Kidney epithelial cell (primary cell): Measurements from ENCODE around the gene SLC9A5. TPM values are rescaled to one million over a fixed set of nuclear protein-coding genes. Genes with fewer than 3 reads are reported as not detected.

Experiments
- DNase-seq: peaks from one replicate; pipeline ENCODE4 v3.0.0-alpha.2; 2010; ENCODE audit warnings: low read depth
- H3K27me3 ChIP-seq: 2 replicates; pipeline ENCODE4 v1.6.0; 2011; ENCODE audit warnings: low read length; ENCODE audit not compliant: control insufficient read depth, insufficient read depth
- H3K36me3 ChIP-seq: 2 replicates; pipeline ENCODE4 v1.5.1; 2011; ENCODE audit warnings: low read length; ENCODE audit not compliant: control insufficient read depth, insufficient read depth
- H3K4me3 ChIP-seq: 2 replicates; pipeline ENCODE4 v1.5.1; 2011; ENCODE audit warnings: low read depth, mild to moderate bottlenecking, control low read depth, low read length
- total RNA-seq: library from RNA; depleted of rRNA; stranded (reverse); fragments of >200 nt; gene quantifications from 2 replicates; pipeline ENCODE4 v1.2.3, GENCODE V29; 2015
- TF ChIP-seq, protein P1 (sequence below): IDR thresholded peaks from 2 replicates; pipeline ENCODE4 v1.5.1; 2011; ENCODE audit warnings: mild to moderate bottlenecking, moderate library complexity, low read length, control low read depth, inconsistent platforms; ENCODE audit not compliant: insufficient read depth, poor library complexity, severe bottlenecking

Gene SLC9A5
- total RNA-seq, 1 donor from 2014 or later: not detected

DNA sequence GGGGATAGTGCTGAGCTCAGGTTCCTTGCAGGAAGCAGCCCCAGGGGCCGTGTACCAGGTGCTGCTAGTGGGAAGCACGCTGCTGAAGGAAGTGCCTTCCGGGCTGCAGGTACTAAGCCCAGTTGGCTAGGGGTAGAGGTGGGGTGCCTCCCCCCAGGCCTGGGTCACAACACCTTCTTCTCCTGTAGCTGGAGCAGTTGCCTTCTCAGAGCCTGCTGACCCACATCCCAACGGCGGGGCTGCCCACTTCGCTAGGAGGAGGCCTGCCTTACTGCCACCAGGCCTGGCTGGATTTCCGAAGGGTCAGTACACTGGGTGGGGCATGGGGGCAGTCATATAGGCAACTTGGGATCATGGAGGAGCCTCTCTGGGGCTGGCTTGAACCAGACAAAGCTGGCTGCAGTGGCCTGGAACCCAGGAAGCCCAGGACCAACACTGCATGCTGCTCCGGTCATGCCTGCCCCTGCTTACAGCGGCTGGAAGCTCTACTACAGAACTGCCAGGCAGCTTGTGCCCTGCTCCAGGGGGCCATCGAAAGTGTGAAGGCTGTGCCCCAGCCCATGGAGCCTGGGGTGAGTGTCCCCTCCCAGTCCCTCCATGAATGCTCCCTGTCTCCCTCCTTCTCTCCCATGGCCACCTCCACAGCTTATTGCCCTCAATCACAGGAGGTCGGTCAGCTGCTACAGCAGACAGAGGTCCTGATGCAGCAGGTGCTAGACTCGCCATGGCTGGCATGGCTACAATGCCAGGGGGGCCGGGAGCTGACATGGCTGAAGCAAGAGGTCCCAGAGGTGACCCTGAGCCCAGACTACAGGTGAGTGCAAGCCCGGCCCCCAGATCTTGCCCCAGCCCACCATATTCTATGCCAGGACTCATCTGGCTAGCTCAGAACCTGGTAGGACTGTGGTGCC is 33.0 kb downstream of the SLC9A5 start:
- no peak for DNase-seq
- Histone ChIP-seq H3K27me3 (no peaks in the 10 kb centered on the region), H3K36me3 (no peaks in the 10 kb centered on the region), H3K4me3 (no peak overlapping the region)
- TF ChIP-seq, protein P1, sequence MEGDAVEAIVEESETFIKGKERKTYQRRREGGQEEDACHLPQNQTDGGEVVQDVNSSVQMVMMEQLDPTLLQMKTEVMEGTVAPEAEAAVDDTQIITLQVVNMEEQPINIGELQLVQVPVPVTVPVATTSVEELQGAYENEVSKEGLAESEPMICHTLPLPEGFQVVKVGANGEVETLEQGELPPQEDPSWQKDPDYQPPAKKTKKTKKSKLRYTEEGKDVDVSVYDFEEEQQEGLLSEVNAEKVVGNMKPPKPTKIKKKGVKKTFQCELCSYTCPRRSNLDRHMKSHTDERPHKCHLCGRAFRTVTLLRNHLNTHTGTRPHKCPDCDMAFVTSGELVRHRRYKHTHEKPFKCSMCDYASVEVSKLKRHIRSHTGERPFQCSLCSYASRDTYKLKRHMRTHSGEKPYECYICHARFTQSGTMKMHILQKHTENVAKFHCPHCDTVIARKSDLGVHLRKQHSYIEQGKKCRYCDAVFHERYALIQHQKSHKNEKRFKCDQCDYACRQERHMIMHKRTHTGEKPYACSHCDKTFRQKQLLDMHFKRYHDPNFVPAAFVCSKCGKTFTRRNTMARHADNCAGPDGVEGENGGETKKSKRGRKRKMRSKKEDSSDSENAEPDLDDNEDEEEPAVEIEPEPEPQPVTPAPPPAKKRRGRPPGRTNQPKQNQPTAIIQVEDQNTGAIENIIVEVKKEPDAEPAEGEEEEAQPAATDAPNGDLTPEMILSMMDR: no peak

DNA sequence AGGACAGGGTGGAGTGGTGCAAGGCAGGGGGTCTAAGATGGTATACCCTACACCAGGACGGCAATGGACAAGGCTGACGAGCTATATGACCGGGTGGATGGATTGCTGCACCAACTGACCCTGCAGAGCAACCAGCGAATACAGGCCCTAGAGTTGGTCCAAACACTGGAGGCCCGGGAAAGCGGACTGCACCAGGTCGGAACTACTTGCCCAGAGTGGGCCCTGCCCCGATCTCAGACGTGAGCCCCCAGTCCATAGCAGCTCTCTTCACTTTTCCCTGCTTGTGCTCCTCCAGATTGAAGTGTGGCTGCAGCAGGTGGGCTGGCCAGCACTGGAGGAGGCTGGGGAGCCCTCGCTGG is 33.6 kb downstream of the SLC9A5 start:
- no peak for DNase-seq
- H3K4me3 ChIP-seq: no peak overlapping the region
- H3K36me3 ChIP-seq: no peaks in the 10 kb centered on the region
- TF ChIP-seq, protein P1: no peak
- H3K27me3 ChIP-seq: no peaks in the 10 kb centered on the region

DNA sequence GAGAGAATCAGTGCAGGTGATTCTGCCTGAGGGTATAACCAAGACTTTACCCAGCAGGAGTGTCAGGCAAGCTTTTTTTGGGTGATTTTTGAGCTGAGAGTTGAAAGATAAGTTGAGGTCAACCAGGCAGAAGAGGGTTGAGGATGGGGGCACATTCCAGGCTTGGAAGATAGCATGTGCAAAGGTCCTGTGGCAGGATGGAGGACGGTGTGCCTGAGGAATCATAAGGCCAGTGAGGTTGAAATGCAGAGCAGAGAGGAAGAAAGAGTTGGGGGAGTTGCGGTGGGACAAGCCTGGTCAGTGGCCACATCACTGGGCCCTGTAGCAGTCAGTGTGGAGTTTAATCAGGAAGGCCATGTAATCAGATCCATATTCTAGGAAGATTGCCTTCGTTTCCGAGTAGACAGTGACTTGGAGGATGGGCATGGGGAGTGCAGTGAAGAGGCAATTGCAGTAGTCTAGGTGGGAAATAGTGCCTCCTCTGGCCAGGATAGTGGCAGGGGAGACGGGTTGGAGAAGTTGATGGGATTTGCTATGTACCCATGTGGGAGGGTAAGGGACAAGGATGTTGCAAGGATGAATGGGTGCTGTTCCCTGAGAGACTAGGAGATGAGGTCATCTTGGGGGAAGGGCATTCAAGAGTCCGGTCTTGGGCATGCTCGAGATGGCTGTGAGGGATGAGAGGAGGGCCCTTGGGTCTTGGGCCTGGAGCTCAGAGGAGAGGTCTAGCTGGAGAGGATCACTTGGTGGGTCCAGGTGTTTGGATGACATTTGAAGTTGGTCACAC is 34.5 kb downstream of the SLC9A5 start:
- Histone ChIP-seq H3K4me3 (no peak overlapping the region), H3K27me3 (no peaks in the 10 kb centered on the region), H3K36me3 (no peaks in the 10 kb centered on the region)
- DNase-seq: no peak
- TF ChIP-seq, protein P1: no peak

DNA sequence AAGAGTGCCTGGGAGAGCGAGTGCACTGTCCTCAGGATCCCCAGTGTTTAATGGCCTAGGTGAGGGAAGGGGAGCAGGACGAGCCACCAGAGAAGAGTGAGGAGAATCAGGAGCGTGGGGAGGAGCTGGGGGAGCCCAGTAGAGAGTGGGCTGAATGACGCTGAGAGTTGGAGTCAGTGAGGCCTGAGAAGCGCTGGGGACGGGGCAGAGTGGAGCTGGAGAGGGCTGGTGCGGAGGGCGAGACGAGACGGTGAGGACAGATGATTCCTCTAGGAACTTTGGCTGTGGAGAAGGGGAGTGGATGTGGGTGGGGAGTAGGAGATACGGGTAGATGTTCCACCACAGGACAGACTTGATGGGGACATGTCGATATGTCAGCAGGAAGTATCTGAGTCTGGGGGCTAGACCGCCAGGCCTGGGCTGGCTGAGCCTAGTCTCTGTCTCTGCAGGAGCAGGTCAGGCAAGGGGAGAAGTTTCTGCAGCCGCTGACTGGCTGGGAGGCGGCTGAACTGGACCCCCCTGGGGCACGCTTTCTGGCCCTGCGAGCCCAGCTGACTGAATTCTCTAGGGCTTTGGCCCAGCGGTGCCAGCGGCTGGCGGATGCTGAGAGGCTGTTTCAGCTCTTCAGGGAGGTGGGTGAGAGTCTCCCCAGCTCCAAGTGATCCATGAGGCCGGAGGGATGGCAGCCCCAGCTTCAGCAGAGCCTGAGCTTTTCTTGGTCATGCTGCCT is 35.2 kb downstream of the SLC9A5 start:
- no peak overlapping the region for H3K4me3 ChIP-seq
- no peaks in the 10 kb centered on the region for H3K27me3 ChIP-seq
- no peaks in the 10 kb centered on the region for H3K36me3 ChIP-seq
- TF ChIP-seq, protein P1: no peak
- DNase-seq: no peak

DNA sequence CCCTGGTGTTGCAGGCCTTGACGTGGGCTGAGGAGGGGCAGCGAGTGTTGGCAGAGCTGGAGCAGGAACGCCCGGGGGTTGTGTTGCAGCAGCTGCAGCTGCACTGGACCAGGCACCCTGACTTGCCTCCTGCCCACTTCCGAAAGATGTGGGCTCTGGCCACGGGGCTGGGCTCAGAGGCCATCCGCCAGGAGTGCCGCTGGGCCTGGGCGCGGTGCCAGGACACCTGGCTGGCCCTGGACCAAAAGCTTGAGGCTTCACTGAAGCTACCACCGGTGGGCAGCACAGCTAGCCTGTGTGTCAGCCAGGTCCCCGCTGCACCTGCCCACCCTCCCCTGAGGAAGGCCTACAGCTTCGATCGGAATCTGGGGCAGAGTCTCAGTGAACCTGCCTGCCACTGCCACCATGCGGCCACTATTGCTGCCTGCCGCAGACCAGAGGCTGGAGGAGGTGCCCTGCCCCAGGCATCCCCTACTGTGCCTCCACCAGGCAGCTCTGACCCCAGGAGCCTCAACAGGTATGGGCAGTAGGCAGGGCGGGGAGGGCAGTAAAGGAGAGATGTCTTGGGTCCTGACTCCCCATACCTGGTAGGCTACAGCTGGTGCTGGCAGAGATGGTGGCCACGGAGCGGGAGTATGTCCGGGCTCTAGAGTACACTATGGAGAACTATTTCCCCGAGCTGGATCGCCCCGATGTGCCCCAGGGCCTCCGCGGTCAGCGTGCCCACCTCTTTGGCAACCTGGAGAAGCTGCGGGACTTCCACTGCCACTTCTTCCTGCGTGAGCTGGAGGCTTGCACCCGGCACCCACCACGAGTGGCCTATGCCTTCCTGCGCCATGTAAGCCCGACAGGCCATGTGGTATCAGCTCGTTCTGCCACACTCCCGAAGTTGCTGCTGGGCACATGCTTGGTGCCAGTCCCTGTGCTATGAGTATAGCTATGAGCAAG is 36.2 kb downstream of the SLC9A5 start:
- TF ChIP-seq, protein P1: peak; percentile 66
- DNase-seq: no peak
- Histone ChIP-seq H3K36me3 (no peaks in the 10 kb centered on the region), H3K4me3 (no peak overlapping the region), H3K27me3 (no peaks in the 10 kb centered on the region)
